ENCODE data around the gene CCDC142. TPM values are rescaled to one million over a fixed set of nuclear protein-coding genes. Genes with fewer than 3 reads are reported as not detected.
A peak's percentile ranks its signal among the peaks of the same experiment; 100 is the strongest.

The CCDC142 gene
- total and polyA plus RNA-seq, 9 of the 15 experiments (the other 6 are each of a cell fraction or from before 2014, with no cell fraction given), result 0.55 to 11.7 (median 7.2) TPM

- TF ChIP-seq STAG1 (CRISPR knock-in tag; IDR thresholded peaks at IDR 0.05; ENCODE audit: borderline replicate concordance), result no peak
- TF ChIP-seq CREB5 (CRISPR knock-in tag; IDR thresholded peaks at IDR 0.05), result no peak
- no peak for TF ChIP-seq ZNF184 (CRISPR knock-in tag; IDR thresholded peaks at IDR 0.05)
- TF ChIP-seq ZNF263 (CRISPR knock-in tag; IDR thresholded peaks at IDR 0.05; ENCODE audit: borderline replicate concordance), result 0 out of 2 replicates have a peak, but pooled peaks have one; percentile 53
- no peak for TF ChIP-seq ZNF232 (CRISPR knock-in tag; IDR thresholded peaks at IDR 0.05)
- TF ChIP-seq BACH1 (tag; IDR thresholded peaks at IDR 0.05), result no peak
- TF ChIP-seq POLR3A (IDR thresholded peaks at IDR 0.05; ENCODE audit: borderline replicate concordance, extremely low read depth, insufficient read depth, insufficient read length), result no peak
- TF ChIP-seq E4F1 (CRISPR knock-in tag; IDR thresholded peaks at IDR 0.05; ENCODE audit: borderline replicate concordance), result no peak
- TF ChIP-seq SMAD2 (IDR thresholded peaks at IDR 0.05; ENCODE audit: low read depth, low read length), result no peak
- TF ChIP-seq SETDB1 (IDR thresholded peaks at IDR 0.05; ENCODE audit: low read length), result peak; percentile 34
- no peak for TF ChIP-seq MYBL2 (IDR thresholded peaks at IDR 0.05; ENCODE audit: low read depth)
- TF ChIP-seq MYBL2 (CRISPR knock-in tag; IDR thresholded peaks at IDR 0.05; ENCODE audit: borderline replicate concordance), result no peak
- TF ChIP-seq TEAD4 (IDR thresholded peaks at IDR 0.05; ENCODE audit: low read length), result peak; percentile 61
- no peak for TF ChIP-seq TEAD4 (CRISPR knock-in tag; IDR thresholded peaks at IDR 0.05; ENCODE audit: borderline replicate concordance)
- TF ChIP-seq OTX1 (CRISPR knock-in tag; IDR thresholded peaks at IDR 0.05), result 0 out of 2 replicates have a peak, but pooled peaks have one; percentile 51
- peak; percentile 83 for TF ChIP-seq TBP (optimal IDR thresholded peaks at IDR 0.05; ENCODE audit: low read depth, low read length)
- TF ChIP-seq POLR2H (tag; IDR thresholded peaks at IDR 0.05; ENCODE audit: low read depth), result no peak; the same call in 1 of the 2 replicates
- TF ChIP-seq DLX4 (CRISPR knock-in tag; IDR thresholded peaks at IDR 0.05), result no peak
- TF ChIP-seq SMARCA4 (IDR thresholded peaks at IDR 0.05), result no peak
- no peak for TF ChIP-seq SIRT6 (IDR thresholded peaks at IDR 0.05; ENCODE audit: low read depth, low read length)
- no peak for TF ChIP-seq CBX8 (IDR thresholded peaks at IDR 0.05; ENCODE audit: borderline replicate concordance, extremely low read depth, low read depth, low read length, poor library complexity, severe bottlenecking)
- TF ChIP-seq ZBTB5 (IDR thresholded peaks at IDR 0.05), result no peak
These were observed 27.9 kb downstream of the CCDC142 start, which contains the start of gene INO80B (continued) for GRCh38 chr2:74454654-74455511.

All from K562 (cell line).